NCI-H345 (cell line): ENCODE data around the gene OR5AR1.
"Not testable (repeated sequence)": the region's sequence is repeated elsewhere in the genome, so short reads cannot be mapped to it uniquely, and the experiment has no call there.

Experiments used
- DNase-seq: peaks from one replicate; lab custom pipeline; 2025; lab: John Stamatoyannopoulos, UW

The OR5AR1 gene

GRCh38 chr11:56663386-56663785 is at the start of gene OR5AR1:
Gene OR5AR1 (plus strand): TSS chr11:56663686. CDS start chr11:56663686, 0 bp downstream.
- DNase-seq = no peak

GRCh38 chr11:56624661-56625110 is 38.8 kb upstream of the OR5AR1 start:
- DNase-seq = no peak

GRCh38 chr11:56625946-56626345 is 37.5 kb upstream of the OR5AR1 start:
- DNase-seq = no peak

GRCh38 chr11:56632329-56632728 is 31.2 kb upstream of the OR5AR1 start:
- no peak for DNase-seq

GRCh38 chr11:56636861-56637260 is 26.6 kb upstream of the OR5AR1 start:
- DNase-seq = no peak

GRCh38 chr11:56637500-56637899 is 26.0 kb upstream of the OR5AR1 start:
- no peak for DNase-seq

- no peak for DNase-seq
Observed at GRCh38 chr11:56642339-56642738, 21.1 kb upstream of the OR5AR1 start, which contains the start of gene OR5AP2. Gene OR5AP2 (minus strand): TSS chr11:56642439. CDS start chr11:56642439, 0 bp downstream.

GRCh38 chr11:56659755-56660154 is 3.7 kb upstream of the OR5AR1 start:
- no peak for DNase-seq

GRCh38 chr11:56670984-56671383 is 7.5 kb downstream of the OR5AR1 start:
- DNase-seq = no peak

GRCh38 chr11:56688554-56689100 is 25.1 kb downstream of the OR5AR1 start:
- no peak for DNase-seq

- DNase-seq = not testable (repeated sequence)
Observed at GRCh38 chr11:56691179-56691578, 27.7 kb downstream of the OR5AR1 start.

- no peak for DNase-seq
Observed at GRCh38 chr11:56693428-56693827, 29.9 kb downstream of the OR5AR1 start.

GRCh38 chr11:56698795-56699194 is 35.3 kb downstream of the OR5AR1 start, which contains the start of gene OR9G1:
Gene OR9G1 (plus strand): TSS chr11:56699095. CDS start chr11:56700388, 1,293 bp downstream.
- no peak for DNase-seq

GRCh38 chr11:56700242-56700913 is 36.9 kb downstream of the OR5AR1 start:
- no peak for DNase-seq

GRCh38 chr11:56700914-56701485 is 37.5 kb downstream of the OR5AR1 start:
- no peak for DNase-seq

- no peak for DNase-seq
Observed at GRCh38 chr11:56705784-56706396, 42.4 kb downstream of the OR5AR1 start.

GRCh38 chr11:56706486-56706885 is 43.0 kb downstream of the OR5AR1 start:
- no peak for DNase-seq

GRCh38 chr11:56714206-56714605 is 50.7 kb downstream of the OR5AR1 start:
- DNase-seq = no peak
